OCI-M1 (cell line): Measurements from ENCODE around the gene DIRAS1.
"Not testable (repeated sequence)": the region's sequence is repeated elsewhere in the genome, so short reads cannot be mapped to it uniquely, and the experiment has no call there.

Experiments
- DNase-seq: peaks from one replicate; lab custom pipeline; 2025; lab: John Stamatoyannopoulos, UW

DIRAS1 gene

DNA sequence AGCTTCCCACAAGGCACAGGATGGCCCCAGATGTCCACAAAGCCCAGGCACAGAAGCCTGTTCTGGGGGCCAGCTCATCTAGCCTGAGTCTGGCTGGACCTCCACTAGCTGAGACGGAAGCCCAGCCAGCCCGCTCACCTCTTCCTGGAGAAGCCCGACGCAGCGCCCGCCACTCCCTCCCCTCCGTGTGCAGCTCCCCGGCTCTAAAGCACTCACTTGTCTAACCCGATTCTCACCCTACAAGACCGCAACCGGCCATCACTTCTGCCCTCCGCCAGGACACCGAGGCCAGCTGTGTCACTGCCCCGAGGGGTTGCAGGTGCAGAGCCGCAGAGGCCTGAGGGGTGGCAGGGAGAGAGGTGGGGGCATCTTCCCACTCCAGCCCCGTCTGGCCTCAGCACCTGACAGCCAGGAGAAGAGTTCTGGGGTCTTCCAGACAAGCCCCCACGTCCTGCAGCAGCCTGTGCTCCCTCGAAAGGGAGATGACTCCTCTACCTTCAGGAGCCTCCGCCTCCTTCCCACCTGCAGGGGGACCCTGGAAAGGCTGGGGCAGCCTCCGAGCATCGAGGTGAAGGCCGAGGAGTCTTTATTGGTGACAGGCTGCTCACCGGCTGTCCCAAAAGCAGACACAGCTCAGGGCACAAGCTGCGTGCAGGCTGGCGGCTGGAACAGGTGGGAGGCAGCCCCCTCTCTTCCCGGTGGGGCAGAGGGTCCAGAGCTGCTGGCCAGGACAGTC is 5.9 kb upstream of the DIRAS1 start:
- no peak for DNase-seq

DNA sequence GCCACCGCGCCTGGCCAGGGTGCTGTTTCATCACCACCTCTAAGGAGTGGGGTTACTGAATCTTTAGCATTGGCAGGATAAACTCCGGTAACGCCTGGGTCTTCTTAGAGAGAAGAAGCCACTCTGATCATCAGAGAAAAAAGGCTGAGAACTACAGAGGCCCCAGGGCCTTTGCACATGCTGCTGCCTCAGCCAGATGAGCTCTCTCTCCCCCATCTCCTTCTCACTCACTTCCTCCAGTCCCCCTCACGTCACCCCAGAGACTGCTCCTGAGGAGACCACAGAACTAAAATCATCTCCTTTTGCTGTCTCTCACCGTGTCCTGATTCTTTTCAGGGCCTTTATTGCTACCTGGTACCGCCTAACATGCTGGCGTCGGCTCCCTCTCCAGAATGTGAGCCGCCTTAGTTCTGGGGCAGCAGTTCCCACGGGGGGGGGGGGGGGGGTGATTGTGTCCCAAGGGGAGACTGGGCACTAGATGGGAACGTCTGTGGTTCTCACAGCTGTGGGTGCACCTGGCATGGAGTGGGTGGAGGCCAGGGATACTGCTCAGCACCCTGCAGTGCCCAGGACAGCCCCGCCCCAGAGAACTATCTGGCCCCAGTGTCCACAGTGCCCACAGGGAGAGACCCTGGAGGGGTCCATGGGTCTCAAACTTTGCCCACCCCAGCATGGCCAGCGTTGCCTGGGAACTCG is 5.1 kb upstream of the DIRAS1 start:
- no peak for DNase-seq

DNA sequence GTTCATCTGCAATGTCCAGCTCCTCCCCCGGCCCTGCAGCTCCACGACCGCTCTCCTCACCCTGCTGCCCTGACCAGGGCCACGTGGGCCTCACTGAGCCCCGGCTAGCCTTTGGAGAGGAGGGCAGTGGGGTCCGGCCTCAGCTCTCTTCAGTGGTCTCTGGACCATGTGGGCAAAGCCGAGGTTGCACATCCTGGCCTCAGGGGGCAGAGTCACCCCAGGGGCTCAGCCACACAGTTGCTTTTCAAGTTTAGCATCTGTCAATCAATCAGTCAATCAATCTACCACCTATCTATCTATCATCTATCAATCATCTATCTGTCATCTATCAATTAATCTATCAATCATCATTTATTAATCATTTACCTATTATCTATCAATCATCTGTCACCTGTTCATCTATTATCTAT is 3.0 kb upstream of the DIRAS1 start:
- no peak for DNase-seq

DNA sequence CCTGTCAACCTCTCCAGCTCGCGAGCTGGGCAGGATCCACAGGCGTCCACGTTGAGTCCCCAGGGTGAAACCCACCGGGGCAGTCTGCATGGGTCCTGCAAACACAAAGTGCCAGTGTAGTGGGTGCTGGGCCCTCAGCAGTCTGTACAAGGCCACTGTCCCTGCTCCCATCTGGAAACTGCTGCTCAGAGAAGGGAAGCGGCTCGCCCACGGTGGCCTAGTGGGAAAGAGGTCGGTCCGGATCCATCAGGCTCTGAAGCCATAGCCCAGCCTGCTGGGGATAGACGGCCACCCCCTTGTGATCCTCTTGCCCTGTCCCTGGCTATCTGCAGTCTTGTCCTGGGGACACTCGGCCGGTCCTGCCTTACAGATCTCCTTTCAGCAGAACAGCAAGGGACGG is 2.6 kb upstream of the DIRAS1 start:
- DNase-seq = no peak

DNA sequence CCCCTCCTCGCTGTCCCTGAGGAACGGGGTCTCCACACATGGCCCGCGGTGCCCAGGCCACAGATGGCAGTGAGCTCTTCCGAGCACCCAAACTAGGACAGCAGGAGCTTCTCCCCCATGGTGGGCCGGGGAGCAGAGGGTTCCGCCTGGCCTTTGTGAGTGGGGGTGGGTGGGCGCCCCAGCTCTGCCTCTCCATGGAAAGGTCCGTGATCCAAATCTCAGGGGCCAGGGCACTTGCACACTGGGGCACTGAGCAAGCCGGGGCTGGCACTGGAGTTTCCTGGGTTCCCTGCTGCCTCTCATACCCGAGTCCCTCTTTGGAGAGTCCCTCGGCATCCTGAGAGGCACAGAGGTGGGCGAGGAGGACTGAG is 2.2 kb upstream of the DIRAS1 start:
- DNase-seq = no peak

DNA sequence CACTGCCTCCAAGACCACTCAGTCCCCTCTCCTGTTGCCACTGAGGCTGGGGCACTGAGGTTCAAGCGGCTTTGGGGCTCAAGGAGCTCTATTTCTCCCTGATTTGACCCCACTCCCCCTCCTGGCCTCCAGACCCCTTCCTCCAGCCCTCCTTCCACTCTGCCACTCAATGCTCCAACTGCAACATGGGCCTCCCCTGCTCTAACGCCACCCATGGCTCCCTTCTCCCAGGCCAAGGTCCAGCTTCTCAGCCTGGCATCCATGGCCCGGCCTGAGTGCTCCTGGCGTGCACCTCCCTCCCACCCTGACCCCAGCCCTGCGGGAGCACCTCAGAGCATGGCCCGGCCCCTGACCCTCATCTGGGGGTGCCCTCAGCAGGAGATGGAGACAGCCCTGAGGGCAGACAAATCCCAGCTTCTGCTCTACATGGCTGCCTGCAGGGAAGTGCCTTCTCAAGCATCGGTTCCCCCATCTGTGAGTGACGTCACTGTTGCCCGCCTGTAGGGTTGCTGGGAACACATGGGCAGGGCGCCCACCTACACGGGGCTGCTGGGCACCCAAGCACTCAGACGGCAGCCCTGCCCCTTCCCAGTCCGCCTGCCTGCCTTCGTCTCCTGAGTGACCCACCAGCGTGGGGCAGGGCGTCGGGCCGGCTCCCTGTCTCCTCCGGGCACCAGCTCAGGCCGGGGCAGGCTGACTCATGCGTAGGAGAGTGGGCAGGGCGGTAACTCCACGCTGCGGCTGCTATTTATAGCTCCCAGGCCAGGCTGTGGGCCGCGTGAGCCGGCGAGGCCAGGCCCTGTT is 1.6 kb upstream of the DIRAS1 start:
- DNase-seq = peak; percentile 57

DNA sequence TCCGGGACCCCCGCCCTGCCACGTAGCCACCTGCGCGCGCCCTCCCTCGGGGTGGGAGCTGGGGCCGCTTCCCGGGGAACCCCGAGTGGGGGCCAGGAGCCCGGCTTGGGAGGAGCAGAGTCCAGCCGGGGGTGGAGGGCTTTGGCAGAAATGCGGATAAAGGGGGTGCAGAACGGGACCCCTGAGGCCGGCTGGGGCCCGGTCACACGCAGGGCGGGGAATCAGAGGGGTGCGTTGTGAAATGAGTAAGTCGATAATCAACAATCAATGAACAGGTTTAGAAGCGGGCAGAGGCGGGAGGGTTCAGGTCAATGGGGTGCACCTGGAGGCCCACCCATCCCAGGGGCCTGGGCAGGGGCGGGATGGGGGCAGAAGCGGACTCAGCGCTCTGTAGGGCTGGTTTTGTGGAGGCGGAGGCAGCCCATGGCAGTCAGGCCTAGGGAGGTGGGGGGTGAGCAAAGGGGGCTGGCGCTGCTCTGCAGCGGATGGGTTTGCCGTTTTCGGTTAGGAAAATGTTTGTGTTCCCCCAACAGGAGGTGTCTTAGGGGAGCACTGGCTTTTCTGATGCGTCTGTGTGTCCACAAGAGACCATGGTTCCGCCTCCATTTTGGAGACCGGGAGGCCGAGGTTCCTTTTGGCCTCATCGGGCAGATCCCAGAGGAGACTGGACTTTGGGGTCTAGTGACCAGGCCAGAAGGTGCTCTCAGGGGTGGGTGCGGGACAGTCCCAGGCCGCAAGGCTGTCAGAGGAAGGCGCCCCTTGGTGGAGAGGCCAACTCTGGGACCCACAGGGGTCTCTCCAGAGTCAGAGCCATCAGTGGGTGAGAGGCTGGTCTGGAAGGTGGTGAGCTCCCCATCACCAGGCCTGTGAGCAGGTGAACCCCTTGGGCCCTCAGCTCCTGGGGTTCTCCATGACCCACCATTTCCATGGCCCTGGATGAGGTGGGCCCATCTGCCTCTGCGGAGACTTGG is 683 bp upstream of the DIRAS1 start:
- DNase-seq = no peak

DNA sequence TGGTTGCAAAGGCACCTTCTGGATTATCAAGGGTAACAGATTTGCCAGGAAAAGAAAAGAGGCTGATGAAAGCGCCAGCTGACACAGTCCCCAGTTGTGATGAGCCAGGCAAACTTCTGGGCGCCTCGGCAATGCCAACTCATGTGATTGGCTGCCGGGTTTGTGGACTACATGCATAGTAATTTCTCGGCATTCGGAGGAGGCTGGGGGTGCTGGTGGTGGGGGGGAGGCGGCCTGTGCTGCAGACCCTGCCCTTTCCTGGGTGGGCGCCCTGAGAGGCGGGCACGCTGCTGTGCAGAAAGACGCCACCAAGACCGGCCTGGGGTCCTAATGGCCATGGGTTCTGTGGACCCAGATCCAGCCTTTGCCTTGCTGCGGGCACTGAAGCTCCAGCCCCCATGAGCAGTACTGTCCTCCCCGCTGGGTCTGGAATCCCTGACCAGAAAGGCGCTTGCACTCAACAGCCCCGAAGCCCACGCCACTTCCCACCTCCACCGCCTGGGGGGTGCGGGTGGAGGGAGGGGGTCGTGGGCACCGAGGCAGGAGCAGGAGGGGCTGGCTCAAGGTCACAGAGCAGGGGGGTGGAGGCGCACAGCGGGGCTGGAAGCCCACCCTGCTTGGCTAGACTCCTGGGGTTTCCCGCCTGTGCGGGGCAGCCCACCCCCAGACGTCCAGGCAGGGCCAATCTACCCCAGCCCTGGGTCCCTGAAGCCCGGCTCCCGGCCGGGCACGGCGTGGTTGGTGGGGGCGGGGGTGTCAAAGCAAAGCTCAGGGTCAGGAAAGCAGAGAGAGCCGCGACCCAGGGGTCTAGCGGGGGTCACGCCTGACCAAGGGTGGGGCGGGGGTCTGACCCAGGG is 1.0 kb downstream of the DIRAS1 start:
- no peak for DNase-seq

DNA sequence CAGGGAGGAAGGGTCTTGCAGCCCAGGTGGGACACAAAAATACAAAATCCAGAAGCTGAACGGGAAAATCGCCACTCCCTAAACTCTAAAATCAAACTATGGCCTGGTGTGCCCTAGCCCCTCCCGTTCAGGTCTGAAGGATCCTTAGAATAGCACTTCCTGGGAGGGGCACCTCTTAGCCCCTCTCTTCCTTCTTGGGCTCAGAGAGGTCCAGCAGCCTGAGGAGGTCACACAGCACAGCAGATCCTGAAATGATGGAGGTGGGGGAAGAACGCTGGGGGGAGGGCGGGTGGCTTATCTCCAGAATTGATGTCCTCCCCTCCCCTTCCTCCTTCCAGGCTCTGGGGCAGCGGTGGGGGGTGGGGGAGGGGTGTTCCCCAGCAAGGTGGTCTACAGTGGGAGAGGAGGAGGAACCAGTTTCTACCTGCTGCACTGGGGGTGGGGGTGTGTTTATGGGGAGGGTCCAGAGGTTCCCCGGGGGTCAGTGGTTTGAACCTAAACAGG is 1.9 kb downstream of the DIRAS1 start:
- DNase-seq = no peak

DNA sequence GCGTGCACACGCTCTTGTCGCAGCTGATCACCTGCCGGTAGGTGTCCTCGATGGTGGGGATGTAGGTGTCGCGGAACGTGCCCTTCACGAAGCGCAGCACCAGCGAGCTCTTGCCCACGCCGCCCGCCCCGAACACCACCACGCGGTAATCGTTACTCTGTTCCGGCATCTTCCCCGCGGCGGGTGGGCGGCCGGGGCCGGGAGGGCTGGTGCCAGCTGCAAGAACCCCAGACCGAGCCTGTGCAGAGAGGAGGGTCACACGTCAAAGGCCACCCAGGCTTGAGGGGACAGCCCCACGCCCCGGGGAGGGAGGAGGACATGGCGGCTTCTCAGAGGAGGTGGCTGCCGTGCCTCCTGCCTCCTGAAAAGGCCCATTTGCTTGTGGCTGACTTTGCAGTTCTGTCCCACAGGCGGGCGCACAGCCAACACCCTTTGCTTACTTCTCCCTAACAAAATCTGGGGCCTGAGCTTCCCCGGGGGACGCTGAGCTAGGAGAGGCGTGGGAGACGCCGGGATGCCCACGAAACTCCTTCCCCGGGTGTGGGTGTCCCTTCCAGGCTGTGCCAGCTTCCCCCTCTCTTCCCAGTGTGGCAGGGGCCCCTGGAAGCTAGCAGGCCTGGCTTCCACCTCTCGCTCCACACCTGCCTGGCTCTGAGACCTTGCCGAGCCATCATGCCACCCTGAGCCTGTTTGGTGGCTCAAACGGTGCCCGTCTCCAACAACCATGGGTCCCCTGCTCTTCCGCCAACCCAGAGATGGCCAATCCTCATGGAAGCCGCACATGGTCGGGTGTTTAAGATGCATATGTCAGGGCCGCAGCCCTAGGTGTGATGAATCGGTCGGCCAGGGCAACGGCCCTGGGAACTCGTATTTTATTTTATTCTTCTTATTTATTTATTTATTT is 3.3 kb downstream of the DIRAS1 start:
- no peak for DNase-seq

DNA sequence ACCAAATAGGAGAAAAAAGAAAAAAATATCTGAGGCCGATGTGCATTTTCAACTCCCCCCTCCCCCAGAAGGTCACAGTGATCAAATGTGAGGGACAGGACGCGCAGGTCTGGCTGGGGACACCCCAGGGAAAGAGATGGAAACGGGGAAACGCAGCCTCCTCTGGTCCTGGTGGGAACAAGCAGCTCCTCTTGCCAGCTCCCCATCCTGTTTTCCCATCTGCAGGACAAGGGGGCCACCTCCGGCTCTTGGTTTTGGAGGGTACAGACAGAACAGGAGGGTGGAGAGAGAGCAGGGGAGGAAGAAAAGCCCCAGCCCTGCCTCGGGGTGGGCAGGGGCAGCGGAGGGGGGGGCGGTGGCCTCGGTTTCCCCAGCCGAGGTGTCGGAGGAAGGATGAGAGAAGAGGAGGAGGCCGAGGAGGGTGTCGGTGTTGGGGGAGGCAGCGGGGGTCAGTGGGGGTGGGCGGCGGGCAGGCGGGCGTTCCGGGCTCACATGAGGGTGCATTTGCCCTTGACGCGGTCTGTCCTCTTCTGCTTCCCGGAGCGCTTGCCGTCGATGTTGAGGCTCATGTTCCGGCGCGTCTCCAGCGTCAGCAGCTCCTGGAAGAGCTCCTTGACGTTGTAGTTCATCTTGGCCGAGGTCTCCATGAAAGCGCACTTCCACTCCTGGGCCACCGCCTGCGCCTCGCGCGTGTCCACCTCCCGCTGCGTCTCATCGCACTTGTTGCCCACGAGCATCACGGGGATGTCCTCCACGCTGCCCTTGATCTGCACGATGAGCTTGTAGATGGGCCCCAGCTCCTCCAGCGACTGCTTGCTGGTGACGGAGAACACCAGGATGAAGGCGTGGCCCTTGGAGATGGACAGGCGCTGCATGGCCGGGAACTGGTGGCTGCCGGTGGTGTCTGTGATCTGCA is 4.2 kb downstream of the DIRAS1 start:
- no peak for DNase-seq

DNA sequence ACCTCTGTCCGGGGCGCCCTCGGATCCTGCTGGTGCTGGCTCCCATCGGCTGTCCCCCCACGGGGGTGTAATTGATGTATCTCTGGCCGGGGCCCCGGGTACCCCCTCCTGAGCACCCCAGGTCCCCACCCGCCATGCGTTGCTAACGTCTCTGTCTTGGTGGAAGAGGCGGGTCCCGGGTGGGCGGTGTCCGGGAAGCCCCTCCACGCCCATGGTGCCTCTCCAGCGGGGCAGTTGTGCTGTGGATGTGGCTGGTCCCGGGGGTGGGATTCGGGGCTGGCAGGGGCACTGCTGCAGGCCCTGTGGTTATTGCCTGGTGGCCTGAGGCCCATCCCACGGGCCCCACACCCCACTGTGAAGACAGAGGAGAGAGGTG is 4.9 kb downstream of the DIRAS1 start:
- DNase-seq = no peak

DNA sequence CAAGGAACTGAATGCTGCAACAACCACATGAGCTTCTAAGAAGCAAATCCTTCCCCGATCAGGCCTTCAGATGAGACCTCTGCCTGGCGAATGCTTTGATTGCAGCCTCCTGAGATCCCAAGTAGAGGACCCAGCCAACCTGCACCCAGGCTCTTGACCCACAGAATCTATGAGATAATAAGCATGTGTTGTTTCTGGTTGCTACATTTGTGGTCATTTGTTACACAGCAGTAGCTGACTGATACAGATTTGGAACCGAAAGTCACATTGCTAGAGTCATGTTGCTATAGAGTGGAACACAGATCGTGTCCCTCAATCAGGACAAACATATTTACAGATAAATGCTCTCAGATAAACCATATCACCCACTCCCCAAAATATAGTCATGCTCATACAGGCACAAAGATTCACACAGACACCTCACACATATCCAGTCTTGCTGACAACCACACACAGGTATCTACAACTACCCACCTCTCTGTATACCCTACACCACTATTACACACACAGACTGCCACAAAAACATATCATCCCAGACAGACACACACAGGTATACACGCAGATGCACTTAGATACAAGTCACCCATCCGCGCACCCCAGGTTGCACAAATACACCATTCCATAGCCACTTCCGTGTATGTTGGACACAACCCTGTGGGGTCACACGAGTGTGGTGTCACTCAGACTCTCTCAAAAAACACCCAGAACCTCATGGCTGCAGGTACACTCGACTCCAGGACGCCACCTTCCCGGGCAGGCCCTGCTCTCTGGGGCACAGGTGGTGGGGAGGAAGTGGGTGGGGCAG is 5.5 kb downstream of the DIRAS1 start:
- DNase-seq = no peak

DNA sequence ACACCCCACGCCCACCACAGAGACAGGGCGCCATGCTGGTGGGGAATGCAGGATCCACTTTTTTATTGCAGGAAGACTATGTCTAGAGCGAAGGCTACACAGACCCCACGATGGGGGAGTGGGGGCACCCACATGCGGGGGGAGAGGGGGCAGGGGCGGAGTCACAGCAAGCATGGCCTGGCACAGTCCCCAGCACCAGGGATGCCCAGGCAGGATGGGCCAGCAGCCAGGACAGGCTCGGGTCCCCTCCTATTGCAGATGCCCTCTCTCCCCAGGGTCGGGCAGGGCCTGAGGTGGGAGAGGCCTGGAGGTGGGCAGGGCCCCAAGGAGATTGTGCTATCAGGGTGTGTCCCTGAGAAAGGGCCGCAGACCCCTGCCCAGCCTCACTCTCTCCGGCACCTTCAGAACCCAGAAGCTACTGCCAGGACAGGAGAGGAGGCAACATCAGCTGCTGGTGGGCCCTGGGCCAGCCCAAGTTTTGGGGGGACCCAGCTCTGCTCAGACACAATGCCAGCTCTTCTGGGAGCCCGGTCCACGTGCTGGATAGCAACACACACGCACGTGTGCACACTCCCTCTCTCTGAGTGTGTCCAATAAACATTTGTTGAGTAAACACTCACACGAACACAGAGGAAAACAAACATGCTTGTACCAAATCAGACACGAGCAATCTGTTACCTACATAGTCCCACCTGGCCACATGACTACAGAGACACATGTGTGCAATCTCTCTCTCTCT is 6.5 kb downstream of the DIRAS1 start:
- DNase-seq = no peak

DNA sequence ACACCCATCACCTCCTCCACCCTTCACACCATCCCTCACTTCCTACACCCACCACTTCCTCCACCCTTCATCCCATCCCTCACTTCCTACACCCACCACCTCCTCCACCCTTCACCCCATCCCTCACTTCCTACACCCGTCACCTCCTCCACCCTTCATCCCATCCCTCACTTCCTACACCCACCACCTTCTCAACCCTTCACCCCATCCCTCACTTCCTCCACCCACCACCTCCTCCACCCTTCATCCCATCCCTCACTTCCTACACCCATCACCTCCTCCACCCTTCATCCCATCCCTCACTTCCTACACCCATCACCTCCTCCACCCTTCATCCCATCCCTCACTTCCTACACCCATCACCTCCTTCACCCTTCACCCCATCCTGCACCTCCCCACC is 7.1 kb downstream of the DIRAS1 start:
- not testable (repeated sequence) for DNase-seq

DNA sequence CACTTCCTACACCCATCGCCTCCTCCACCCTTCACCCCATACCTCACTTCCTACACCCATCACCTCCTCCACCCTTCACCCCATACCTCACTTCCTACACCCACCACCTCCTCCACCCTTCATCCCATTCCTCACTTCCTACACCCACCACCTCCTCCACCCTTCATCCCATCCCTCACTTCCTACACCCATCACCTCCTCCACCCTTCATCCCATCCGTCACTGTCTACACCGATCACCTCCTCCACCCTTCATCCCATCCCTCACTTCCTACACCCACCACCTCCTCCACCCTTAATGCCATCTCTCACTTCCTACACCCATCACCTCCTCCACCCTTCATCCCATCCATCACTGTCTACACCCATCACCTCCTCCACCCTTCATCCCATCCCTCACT is 8.0 kb downstream of the DIRAS1 start:
- not testable (repeated sequence) for DNase-seq

DNA sequence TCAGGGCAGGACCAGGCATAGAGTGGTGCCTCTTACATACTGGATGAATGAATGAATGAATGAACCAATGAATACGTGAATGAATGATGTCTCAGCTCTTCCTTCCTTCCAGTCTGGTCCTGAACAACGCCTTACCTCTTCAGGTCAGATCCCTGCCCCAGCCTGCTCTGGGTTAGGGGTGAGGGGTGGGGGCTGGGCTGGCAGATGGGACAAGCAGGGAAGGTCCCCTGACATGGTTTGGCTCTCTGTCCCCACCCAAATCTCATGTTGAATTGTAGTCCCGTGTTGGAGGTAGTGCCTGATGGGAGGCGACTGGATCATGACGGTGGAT is 9.3 kb downstream of the DIRAS1 start:
- no peak for DNase-seq
